Measurements from ENCODE around the gene CNIH1.

CNIH1 gene

DNA sequence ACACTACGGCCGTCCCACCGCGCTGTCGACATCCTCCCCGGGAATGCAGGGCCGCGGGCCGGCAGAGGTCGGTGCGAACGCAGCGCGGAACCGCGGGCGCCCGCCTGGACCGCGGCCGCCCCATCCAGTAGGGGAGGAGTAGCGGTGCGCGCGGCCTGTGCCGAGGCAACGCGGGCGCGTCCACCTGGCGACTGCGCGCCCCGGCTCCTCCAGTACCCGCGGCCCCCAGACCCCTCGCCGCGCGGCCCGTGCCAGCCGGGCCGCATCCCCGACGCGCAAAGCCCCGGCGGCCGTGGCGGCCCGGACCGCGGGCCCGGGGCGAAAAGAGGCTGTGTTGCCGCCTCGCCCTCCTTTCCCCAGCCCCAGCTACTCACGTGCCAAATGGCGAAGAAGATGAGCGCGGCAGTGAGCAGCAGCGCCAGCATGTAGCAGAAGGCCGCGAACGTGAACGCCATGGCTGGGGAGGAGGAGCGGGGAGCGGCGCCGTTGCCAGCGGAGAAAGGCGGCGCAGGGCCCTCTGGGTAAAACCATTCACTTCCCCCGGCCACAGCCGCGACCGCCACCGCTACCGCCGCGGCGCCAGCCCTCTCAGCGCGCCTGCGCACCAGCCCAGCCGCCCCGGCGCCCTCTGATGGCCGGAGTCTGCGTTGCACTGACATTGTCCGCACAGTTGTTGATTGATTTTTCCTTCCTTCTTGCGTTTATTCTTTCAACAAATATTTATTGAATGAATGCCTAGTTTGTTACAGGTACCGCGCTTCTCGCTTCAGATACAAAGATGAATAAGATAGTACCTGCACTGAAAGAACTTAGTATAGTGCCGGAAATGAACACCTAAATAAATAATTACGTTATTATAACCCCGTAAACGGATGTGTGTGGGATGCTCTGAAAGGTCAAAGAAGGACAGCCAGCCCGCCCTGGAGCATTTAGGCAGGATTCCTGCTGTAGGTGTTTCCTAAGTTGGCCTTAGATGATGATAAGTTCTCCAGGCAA is at the start of gene CNIH1:
CNIH1 (minus strand) TSS at position 502 of the 996 bp plus-strand sequence; CDS start at position 455, 47 bp downstream.
- peak; percentile 61 for DNase-seq

DNA sequence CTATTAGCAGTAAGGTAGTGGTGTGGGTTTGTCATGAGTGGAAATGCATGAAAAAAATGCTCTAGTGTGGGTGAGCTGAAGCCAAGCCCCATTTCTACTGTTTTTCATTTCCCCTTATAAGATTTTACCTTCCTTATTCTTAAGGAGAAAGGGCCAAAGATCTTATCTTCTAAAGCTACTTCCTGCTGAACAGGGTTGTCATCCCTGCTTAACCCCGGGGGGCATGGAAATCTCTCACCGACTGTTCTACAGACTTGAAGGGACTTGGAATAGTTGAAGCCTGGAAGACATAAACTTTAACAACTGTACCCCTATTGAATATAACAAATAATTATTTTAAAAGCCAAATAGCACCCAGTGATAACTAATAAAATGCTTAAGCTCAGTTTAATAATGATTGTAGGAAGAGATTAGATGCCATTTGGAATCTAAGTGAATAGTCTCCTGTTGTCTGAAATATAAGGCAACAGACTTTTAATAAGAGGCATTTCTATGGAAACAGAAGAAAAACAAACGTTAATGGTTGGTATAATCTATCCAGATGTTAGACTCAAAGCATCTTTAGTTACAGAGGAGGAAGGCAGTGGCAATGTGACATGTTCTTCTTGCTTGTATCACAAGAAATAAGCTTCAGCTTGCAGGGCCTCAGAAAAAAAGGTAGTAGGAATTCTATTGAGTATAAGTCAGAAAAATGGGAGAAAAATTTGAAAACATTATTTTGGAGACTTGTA is 49.4 kb upstream of the CNIH1 start:
- DNase-seq = no peak

DNA sequence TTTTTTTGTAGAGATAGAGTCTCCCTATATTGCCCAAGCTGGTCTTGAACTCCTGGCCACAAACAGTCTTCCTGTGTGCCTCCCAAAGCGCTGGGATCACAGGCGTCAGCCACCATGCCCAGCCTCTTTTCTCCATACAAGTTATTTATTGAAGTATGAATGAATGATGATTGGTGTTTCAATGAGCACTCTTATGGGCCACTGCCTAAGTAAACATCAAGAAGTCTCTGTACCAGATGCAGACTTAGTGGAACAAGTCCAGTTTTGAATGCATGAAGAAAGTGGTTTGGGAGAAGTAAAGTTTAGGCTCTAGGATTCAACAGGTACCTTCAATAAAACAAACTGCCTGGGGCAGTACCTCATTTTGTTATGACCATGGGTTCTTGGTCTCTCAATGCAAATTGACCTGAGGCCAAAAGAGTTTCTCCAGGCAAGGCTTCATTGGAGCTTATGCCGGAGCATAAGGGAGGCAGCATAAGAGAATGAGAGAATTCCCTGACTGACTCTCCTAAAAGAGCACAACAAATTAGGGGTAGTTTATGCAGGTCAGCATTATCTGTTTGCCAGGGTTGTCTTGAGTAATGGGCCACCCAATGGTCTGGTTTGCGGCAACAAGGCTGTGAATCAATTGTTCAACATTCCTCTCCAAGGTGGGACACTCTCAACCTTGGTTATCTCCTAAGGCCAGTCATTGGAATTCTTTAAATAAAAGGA is 48.7 kb upstream of the CNIH1 start:
- DNase-seq = no peak

DNA sequence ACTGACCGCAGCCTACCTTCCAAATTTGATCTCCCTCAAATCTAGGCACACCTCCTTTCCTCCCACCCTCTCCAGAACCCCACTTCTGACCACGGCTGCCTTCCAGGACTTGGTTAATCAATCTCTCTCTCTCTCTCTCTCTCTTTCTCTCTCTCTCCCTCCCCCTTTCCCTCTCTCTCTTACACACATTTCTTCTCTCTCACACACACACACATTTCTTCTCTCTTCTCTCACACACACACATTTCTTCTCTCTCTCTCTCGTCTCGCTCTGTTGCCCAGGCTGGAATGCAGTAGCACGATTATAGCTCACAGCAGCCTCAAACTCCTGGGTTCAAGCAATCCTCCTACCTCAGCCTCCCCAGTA is 48.1 kb upstream of the CNIH1 start:
- no peak for DNase-seq

DNA sequence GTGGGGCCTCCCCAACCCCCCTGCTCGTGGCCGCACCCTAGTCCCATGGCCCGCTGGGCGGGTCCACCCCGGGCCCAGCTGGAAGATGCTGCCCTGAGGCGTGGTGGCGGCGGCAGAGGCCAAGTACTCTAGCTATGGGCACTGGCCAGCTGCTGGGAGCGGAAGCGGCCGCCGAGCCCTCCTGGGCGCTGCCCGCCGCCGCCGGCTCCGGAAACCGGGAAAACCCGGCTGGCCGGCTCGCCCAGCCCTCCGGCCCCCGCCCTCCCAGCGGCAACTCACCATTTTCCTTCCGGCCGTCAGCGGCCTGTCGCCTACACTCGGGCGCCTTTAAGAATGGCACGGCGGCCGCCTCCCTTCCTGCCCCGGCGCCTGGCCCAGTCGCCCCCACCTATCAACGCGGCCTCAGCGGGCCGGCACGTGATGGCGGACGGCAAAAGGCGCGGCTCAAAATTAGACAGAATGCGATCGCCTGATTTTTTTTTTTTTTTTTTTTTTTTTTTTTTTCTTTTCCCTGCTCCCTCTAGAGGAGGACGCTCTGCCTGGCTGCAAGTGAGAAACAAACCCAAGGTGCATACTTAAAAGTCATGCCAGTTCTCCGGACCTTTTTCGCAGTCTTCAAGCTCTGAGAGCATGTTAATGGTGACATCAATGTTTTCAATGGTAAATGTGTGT is 47.6 kb upstream of the CNIH1 start, which contains the start of gene GMFB:
GMFB (minus strand) TSS at position 335 of the 672 bp plus-strand sequence; CDS start at position 282, 53 bp downstream.
- DNase-seq = peak; percentile 31

DNA sequence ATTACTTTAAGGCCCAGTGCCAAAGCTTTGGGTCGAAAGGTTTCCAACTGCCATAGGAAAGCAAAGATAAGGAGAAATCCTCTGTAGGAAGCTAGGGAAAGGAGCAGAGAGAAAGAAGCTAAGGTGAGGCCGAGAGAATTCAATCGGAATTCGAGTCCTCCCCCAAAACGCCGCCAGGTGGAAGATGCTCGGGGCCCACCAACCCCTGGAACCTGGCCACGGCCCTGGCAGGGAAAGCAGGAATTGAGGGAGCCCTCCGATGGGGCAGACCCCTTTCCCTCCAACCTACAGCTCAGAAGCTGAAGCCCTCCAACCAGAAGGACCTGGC is 47.1 kb upstream of the CNIH1 start:
- no peak for DNase-seq

DNA sequence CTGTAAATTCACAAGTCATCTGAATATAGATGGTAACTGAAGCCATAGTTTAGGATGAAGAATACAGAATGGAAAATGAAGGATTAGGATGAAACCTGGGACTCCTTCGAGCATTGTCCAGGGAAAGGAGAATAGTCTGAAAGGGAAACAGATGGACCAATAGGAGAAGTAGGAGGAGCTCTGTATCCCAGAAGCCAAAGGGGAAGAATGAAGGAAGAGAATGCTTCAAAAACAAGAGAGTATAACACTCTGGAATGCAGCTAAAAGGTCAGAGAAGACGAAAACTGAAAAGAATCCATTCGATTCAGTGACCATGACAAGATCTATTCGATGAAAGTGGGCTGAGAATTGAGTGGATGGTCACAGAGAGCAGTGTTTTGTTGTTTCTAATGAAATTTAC is 46.6 kb upstream of the CNIH1 start:
- no peak for DNase-seq

DNA sequence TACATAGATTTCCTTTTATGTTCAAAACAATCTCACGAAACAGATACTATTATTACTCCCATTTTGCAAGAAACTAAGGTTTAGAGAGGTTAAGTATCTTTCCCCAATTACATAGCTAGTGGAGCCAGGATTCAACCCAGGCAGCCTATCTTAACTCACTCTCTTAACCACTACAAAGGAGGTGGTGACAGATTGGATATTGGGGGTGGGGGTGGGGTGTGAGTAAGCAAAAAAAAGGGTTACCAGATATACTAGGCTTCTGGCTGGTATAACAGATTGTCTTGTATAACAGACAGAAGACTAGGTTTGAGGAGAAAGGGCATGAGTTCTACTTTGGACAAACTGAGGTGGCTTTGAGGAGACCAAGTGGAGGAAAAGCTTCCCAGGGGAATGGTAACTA is 45.5 kb upstream of the CNIH1 start:
- DNase-seq = no peak

DNA sequence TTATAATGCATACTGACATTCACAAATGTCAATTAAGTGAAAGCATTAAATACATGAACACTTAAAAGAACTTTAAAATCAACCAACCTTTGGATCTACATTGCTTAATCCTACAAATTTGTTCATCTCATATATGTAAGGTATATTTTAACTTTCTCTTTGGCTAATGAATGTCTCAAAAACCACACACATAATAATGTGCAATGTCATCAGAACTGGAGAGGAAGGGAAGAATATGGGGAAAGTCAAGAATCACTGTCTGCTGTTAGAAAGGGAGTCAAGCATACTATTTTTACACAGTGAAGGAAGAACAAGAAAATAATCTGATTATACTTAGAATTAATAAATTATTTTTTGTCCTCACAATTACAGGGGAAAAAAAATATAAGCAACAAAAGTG is 42.7 kb upstream of the CNIH1 start:
- no peak for DNase-seq

DNA sequence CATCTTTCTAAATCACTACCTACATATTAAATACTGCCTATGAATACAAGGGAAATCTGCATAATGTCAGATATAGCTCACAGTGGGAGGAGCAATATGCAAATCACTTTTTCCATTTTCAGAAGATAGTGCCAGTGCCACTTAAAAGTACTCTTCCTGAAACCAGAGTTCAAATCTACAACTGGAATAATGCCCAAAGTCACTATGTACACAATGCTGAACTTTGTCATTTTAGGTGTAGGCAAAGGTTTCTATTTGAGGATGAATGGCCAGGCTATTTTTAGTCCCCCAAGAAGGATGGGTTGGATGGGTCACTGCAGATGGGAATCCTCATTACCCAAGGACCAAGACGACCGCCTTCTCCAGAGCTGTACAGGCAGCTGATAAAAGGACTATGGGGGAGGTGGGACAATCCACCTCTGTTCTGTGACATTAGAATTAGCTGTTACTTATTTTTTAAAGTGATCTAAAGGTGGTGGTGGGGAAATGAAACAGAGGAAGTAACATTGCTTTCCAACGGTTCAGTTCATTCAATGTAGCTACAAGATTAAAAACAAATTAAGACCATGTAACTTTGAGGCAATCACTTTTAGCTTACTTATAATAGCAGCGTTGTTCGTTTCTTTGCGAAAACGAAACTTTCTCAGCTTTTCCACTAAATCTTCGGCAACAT is 42.0 kb upstream of the CNIH1 start:
- no peak for DNase-seq

DNA sequence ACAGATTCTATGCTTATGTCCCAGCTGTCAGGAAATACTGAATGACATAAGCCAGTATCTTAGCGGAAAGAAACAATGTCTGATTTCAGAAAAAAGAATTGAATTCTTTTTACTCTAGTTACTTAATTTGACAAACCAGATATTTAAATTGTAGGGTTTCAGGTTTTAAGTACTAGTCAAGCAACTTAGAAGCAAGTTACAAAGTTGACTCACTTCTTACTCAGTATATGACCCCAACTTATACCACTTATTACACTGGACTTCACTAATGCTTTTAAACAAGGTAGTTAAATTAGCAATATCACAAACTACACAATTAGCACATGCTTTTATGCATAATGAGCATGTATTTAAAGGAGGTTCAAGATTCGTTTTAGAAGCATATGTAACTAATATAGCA is 40.5 kb upstream of the CNIH1 start:
- DNase-seq = no peak

DNA sequence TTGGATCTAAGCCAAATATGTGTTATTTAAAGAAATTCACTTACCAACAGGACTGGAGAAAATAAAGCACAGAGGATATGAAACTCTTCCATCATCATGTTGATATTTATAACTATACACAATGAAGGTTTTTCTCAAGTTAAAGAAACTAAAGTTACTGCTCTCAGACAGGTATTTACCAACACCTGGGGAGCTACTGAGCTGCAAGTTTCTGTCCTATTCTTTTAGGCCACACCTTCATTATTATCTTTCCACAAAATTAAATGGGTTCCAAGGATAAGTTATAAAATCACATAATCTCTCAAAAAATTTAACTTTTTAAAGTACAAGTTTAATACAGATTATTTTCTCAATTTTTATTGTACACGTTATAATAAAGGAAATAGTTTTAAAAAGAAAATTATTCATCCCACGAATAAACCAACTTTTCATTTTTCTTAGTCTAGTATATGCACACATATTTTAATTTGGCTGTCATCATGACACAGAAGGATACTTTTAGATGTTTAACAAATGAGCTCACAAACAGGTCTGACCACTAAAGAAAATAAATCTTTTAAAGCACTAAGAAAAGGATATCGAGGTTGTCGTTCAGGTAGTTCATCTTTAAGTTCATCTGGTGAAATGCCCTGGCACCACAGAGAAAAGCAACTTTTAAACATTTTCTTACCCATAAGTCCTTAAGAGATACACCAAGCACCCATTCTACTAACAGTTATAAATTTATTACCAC is 39.8 kb upstream of the CNIH1 start:
- DNase-seq = no peak

DNA sequence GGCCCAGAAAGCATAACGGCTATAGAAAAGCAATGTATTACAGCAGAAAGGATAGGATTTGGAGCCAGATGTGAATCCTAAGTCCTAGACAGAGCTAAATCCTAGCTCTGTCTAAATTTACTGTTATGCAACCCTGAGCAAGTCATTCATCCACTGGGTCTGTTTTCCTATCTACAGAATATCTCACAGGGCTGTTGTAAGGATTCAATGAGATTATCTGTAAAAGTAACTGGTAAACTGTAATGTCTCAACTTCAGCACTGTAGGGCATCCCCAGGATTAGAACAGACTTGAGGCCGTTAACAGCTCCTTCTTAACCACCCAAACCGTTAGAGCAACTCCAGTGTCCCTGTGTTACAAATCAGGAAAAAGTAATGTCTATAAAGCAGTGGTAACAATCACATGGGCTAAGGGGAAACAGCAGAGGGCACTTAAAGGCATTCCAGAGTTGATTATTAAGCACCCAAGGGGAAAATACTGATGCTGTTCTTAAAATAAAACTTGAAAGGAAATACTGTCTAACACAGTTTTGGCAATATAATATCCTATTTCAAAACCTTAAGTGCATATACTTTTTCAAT is 37.6 kb upstream of the CNIH1 start:
- no peak for DNase-seq

DNA sequence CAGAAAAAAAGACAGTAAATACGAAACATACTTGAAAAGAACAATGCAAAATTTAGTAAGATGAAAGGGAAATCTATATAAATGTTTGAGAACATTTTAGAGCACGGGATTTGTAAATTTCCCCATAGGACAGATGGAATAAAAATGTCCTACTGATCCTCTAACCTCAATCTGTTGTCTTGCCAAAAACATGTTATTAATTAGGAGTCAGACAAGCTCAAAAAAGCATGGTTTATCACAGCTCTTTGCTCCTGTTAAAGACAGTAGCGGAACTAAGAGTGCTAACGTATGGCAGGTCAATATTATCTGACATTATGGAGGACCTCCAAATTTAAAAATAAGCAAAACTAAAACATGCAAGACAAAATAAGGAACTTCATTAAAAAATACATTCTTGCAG is 34.7 kb upstream of the CNIH1 start:
- DNase-seq = no peak

DNA sequence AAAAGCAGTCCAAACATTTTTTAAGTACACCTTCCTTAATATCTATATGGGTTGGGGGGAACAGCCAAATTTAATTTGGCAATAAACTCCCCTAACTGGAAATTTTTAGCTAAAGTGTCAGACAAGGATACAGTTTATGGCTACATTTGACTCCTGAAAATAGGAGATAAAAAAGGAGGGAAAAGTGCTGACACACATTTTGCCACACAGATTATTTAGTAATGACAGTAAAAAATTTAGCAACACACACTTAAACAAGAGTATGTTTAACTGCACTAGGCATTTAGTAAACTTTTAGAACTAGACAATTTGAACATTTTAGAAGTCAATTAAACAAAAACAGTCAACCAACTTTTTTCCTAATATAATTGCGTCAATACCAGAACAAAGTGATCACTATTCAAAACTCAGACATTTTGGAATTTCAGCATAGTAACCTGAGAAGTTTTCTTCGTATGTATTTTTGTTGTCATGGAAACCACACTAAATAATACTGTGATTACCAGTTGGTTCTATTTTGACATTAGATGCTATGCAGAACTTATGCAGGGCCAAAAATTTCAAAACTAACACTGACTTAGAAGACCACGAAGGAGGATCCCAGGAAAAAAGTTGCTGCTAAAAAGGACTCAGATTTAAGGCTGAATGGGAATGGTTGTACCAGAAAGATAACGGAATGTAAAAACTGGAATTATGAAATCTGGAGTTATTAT is 34.2 kb upstream of the CNIH1 start:
- no peak for DNase-seq

DNA sequence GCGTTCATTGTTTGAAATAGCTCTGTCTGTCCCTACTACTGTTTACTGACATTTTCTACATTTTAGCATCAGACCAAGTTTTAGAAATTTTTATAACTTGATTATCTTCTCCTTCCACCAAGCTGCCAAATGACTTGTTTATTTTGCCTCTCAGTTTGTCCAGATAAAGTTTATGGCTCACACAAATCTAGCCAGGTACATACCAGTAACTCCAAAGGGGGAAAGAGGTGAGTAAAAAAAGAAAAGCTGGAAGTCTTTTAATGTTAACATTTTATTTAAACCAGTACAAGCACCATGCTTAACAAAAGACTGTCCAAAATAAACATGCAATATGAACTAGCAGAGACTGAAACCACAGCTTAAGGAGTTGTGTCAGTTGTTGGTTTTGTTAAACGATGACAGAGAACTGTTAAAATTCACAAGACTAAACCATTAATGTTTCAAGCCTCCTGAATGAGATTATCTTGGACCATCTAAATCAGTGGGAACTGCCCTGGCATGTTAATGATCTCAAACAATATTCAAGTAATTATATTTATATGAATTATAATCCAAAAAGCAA is 33.1 kb upstream of the CNIH1 start:
- DNase-seq = no peak

DNA sequence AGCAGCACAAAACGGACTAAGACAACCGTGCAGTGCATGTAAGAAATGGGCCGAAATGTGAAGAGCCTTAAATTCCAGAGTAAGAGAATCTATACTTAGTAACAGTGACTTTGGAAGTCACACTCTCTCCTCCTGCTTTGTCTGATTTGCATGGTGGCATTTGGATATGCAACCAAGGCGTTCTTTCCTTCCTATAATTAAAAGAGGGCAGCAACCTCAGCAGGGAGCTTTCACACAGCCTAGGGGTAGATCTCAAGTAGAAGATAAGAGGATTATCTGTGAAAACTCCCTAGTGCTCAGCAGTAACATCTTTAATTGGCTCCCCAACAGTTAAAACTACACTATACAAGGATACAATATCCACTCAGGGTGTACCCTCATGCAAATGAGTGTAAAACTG is 31.1 kb upstream of the CNIH1 start:
- no peak for DNase-seq

DNA sequence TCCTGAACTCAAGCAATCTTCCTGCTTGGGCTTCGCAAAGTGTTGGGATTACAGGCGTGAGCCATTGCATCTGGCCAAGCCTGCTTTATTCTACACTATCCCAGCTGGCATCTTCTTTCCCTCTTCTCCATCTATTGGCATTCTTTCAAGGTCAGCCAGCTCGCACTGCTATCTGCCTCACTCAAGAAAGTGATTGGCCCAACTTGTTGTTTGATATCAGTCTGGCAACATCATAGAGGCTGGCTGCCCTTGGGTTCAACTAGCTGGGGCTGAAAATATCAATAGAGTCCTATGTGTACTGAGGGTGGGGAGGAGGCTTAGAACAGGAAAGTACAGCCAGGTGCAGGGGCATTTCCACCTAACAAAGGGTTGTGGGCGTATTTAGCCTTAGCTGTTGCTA is 30.5 kb upstream of the CNIH1 start:
- DNase-seq = no peak

DNA sequence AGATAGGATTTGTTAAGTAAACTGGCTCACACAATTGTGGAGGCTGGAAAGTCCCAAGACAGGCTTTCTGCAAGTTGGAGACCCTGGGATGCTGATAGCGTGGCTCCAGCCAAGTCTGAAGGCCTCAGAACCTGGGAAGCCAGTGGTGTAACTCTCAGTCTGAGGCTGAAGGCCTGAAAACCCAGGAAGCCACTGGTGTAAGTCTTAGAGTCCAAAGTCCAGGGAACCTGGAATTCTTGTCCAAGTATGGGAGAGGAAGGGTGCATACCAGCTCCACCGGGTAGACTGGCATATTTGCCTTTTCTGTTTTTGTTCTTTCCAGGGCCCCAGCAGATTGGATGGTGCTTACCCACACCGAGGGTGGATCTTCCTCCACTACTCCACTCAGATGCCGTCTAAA is 29.5 kb upstream of the CNIH1 start:
- no peak for DNase-seq

DNA sequence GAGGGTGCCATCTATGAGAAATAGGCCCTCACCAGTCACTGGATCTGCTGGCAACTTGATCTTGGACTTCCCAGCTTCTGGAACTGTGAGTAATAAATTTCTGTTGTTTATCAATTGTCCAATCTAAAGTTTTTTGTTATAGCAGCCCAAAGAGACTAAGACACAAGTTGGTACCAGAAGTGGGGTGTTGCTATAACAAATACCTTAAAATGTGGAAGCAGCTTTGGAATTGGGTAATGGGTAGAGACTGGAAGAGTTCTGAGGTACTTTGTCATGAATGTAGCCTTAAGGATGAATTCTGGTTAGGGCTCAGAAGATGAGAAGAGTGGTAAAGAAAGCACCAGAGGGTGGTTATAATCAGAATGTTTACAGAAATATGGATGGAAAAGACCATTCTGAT is 26.1 kb upstream of the CNIH1 start:
- DNase-seq = no peak
